ENCODE data around the gene PSMB7. TPM values are rescaled to one million over a fixed set of nuclear protein-coding genes. Genes with fewer than 3 reads are reported as not detected.

The PSMB7 gene
- total and polyA plus RNA-seq, 2 of the 4 experiments (the other 2 are of a cell fraction) = 340 to 430 TPM

DNA sequence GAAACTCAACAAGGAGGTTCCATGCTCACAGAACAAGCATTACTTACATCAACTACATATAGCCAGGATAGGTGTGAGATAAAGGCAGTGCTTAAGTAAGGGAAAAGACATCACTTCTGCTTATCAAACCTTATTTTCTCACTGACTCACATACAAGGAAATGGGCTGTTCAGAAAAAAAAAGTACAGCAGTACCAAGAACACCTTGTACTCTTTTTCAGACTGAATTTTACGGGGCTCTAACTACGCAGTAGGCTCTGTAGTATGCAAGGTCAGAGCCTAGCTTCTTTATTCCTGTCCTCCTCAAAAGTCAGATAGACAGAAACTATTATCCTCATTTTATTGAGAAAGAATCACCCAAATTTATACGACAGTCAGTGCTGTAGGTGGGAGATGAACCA, 5.8 kb downstream of the PSMB7 start:
- H3K23ac ChIP-seq (ENCODE audit: low read depth, low read length) = 0 out of 2 replicates have a peak overlapping the region, but pooled peaks have one; percentile 37
- WGBS, 2 experiments (ENCODE audit: extremely low coverage in 2 of 2, insufficient read length in 1 of 2) = no CpG with 5 or more reads among the region's 3 CpGs
- H3K4me2 ChIP-seq (ENCODE audit: low read depth, low read length) = no peak overlapping the region
- no peak overlapping the region for H4K8ac ChIP-seq (ENCODE audit: low read depth in 2 of 2, low read length in 2 of 2)
- intact Hi-C loops (cut with micrococcal nuclease) = no loop called here
- H3K56ac ChIP-seq (ENCODE audit: extremely low read depth, insufficient read depth, low read length) = no peak overlapping the region
- no peak overlapping the region for H2BK20ac ChIP-seq (ENCODE audit: low read depth, low read length)
- no peak overlapping the region for H2AFZ ChIP-seq (replicated peaks; ENCODE audit: low read length, poor library complexity)
- CTCF ChIA-PET = interaction anchor here (1.0 kb wide), 2 partner anchors 15 to 128 kb away, joined by 3 read pairs; no protein-coding TSS in a partner anchor
- no peak overlapping the region for H4K5ac ChIP-seq (ENCODE audit: low read depth, low read length)
- H2BK120ac ChIP-seq (ENCODE audit: low read depth, low read length) = no peak overlapping the region
- POLR2A ChIA-PET (ENCODE audit: unreplicated experiment) = no interaction called here
- no peak overlapping the region for H2BK5ac ChIP-seq (ENCODE audit: low read depth, low read length, poor library complexity, severe bottlenecking)
- H3K4me1 ChIP-seq (ENCODE audit: control insufficient read depth, insufficient read depth, low read length) = peaks cover 9% of the 10 kb centered on the region
- no peak overlapping the region for H3K18ac ChIP-seq (ENCODE audit: low read depth, low read length)
- peaks cover 6% of the 10 kb centered on the region; the same call in 1 of the 2 replicates for H3K9me1 ChIP-seq (ENCODE audit: insufficient read depth, low read length)
- no TSS peak for BruUV-seq (replicated peaks)
- no peak overlapping the region for H3K9ac ChIP-seq (ENCODE audit: low read depth, low read length)
- ATAC-seq (ENCODE audit: low read depth) (no peak), DNase-seq (no peak)
- no peak overlapping the region for H3K27ac ChIP-seq (ENCODE audit: insufficient read depth, low read length)
- no peaks in the 10 kb centered on the region for H3K9me3 ChIP-seq (ENCODE audit: control insufficient read depth, insufficient read depth, low read length)
- H3K36me3 ChIP-seq (ENCODE audit: control insufficient read depth, insufficient read depth, low read length) = peaks cover 37% of the 10 kb centered on the region
- TF ChIP-seq CHD1 (IDR thresholded peaks at IDR 0.05; ENCODE audit: low read depth, low read length) (no peak), SMC3 (IDR thresholded peaks at IDR 0.05; ENCODE audit: low read depth, low read length) (no peak), NFE2L2 (IDR thresholded peaks at IDR 0.05; ENCODE audit: low read depth, low read length) (no peak), RCOR1 (IDR thresholded peaks at IDR 0.05; ENCODE audit: insufficient replicate concordance, low read length) (no peak), BHLHE40 (IDR thresholded peaks at IDR 0.05; ENCODE audit: low read depth, low read length) (no peak), MXI1 (IDR thresholded peaks at IDR 0.05; ENCODE audit: borderline replicate concordance, low read depth, low read length) (no peak), CEBPB (IDR thresholded peaks at IDR 0.05; ENCODE audit: low read depth, low read length) (no peak), POLR2A (IDR thresholded peaks at IDR 0.05; ENCODE audit: low read depth, low read length) (no peak), FOS (IDR thresholded peaks at IDR 0.05; ENCODE audit: low read depth, low read length) (no peak), RAD21 (IDR thresholded peaks at IDR 0.05; ENCODE audit: low read length) (no peak), MAZ (IDR thresholded peaks at IDR 0.05; ENCODE audit: borderline replicate concordance, low read depth, low read length) (no peak), MAFK (IDR thresholded peaks at IDR 0.05; ENCODE audit: low read depth, low read length) (no peak), ELK1 (IDR thresholded peaks at IDR 0.05; ENCODE audit: borderline replicate concordance, low read depth, low read length) (no peak), RFX5 (IDR thresholded peaks at IDR 0.05; ENCODE audit: low read depth, low read length) (no peak)
- TF ChIP-seq, protein P1, sequence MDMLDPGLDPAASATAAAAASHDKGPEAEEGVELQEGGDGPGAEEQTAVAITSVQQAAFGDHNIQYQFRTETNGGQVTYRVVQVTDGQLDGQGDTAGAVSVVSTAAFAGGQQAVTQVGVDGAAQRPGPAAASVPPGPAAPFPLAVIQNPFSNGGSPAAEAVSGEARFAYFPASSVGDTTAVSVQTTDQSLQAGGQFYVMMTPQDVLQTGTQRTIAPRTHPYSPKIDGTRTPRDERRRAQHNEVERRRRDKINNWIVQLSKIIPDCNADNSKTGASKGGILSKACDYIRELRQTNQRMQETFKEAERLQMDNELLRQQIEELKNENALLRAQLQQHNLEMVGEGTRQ (IDR thresholded peaks at IDR 0.05; ENCODE audit: low read depth, low read length) = no peak
- no peak overlapping the region for H4K91ac ChIP-seq (ENCODE audit: insufficient read depth, low read depth, low read length)
- no peak overlapping the region for H3K14ac ChIP-seq (replicated peaks; ENCODE audit: low read depth, low read length)
- H3K4ac ChIP-seq (ENCODE audit: low read depth, low read length) = no peak overlapping the region
- H3K4me3 ChIP-seq (ENCODE audit: insufficient read depth, low read depth, low read length) = no peak overlapping the region
- dilution Hi-C loops (cut with HindIII; ENCODE audit: low sequenced_read_pairs, unreplicated experiment) = no loop called here
- in situ Hi-C loops (cut with MboI; ENCODE audit: low sequenced_read_pairs) = loop anchor here (25.0 kb wide), 1 partner anchor 303 kb away; no protein-coding TSS in a partner anchor
- no peak overlapping the region for H2AK9ac ChIP-seq (replicated peaks; ENCODE audit: low read depth, low read length, poor library complexity)
- no peak overlapping the region for H2AK5ac ChIP-seq (ENCODE audit: low read depth, low read length)
- H2BK15ac ChIP-seq (ENCODE audit: low read depth, low read length) = no peak overlapping the region
- peaks cover 39 to 52% of the 10 kb centered on the region in 2 experiments for H3K79me1 ChIP-seq (ENCODE audit: low read depth in 1 of 2, low read length in 2 of 2)
- H3K27me3 ChIP-seq (ENCODE audit: control insufficient read depth, insufficient read depth, low read length) = no peaks in the 10 kb centered on the region
- peaks cover 6% of the 10 kb centered on the region; the same call in 1 of the 2 replicates for H4K20me1 ChIP-seq (ENCODE audit: insufficient read depth, low read length)
